BJ (cell line): ENCODE results near the gene POLD1. TPM values are rescaled to one million over a fixed set of nuclear protein-coding genes. Genes with fewer than 3 reads are reported as not detected.
"Not testable (repeated sequence)": the region's sequence is repeated elsewhere in the genome, so short reads cannot be mapped to it uniquely, and the experiment has no call there.

Experiments used
- CTCF ChIA-PET: fragments of 350-600 bp; formaldehyde crosslinking; extraction: SDS; loops from one replicate; lab custom pipeline; 2021; ENCODE audit warnings: antibody characterized with exemption, inconsistent platforms; lab: Yijun Ruan, JAX
- POLR2A ChIA-PET: fragments of 300-600 bp; sonication (Branson Sonifier 250); formaldehyde crosslinking; extraction: SDS; loops from one replicate; lab custom pipeline; 2021; ENCODE audit warnings: antibody characterized with exemption; lab: Charles Lee
- DNase-seq: peaks from one replicate; pipeline ENCODE4 v3.0.0-alpha.2; 2011; ENCODE audit warnings: low read depth
- H3K27me3 ChIP-seq: 2 replicates; pipeline ENCODE4 v1.6.0; 2011; ENCODE audit warnings: low read length; ENCODE audit not compliant: control insufficient read depth, insufficient read depth
- H3K36me3 ChIP-seq: 2 replicates; pipeline ENCODE4 v1.5.1; 2011; ENCODE audit warnings: low read length; ENCODE audit not compliant: control insufficient read depth, insufficient read depth
- H3K4me3 ChIP-seq: 2 replicates; pipeline ENCODE4 v1.5.1; 2011; ENCODE audit warnings: low read depth, mild to moderate bottlenecking, control low read depth, low read length
- CTCF ChIP-seq: IDR thresholded peaks from 2 replicates; pipeline ENCODE4 v1.5.1; 2011; ENCODE audit warnings: low read depth, mild to moderate bottlenecking, control low read depth, inconsistent platforms, low read length, moderate library complexity; ENCODE audit not compliant: insufficient read depth
- polyA plus RNA-seq: library from polyadenylated mRNA; depleted of rRNA; stranded (reverse); fragments of >200 nt; gene quantifications from 2 replicates; pipeline ENCODE4 v1.2.3, GENCODE V29; 2011

Gene POLD1
- polyA plus RNA-seq, 1 experiment: 10.8 TPM

DNA sequence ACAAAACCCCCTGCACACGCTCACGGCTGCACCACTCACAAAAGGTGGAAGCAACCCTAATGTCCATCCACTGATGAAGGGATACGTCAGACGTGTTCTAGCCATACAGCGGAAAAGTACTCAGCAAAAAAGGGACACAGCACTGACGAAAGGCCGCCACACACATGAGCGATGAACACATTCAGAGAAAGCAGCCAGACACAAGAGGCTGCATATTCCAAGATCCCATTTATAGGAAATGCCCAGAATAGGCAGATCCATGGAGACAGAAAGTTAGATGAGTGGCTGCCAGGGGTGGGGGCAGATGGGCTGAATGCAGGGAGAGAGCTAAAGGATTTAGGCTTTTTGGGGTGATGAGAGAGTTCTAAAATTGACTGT, 3.7 kb downstream of the POLD1 start:
- POLR2A ChIA-PET: no interaction called here
- TF ChIP-seq CTCF: no peak
- DNase-seq: no peak
- Histone ChIP-seq H3K4me3 (no peak overlapping the region), H3K27me3 (no peaks in the 10 kb centered on the region), H3K36me3 (peaks cover under 1% of the 10 kb centered on the region; the same call in 1 of the 2 replicates)
- CTCF ChIA-PET: no interaction called here

DNA sequence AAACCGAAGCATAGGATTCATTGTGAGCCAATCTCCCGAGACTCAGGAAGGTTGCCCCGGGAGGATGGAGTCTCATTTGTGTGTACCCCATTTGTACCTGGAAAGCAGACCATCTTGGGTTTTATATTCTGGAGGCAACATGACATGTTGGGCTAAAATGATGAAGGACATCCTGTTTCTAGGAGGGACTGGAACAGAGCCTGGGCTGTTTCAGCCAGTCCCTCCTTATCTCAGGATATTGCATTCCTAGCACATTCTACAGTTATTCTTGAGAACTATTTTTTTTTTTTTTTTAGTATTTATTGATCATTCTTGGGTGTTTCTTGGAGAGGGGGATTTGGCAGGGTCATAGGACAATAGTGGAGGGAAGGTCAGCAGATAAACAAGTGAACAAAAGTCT, 6.1 kb downstream of the POLD1 start:
- CTCF ChIA-PET: interaction anchor here (0.9 kb wide), 1 partner anchor 70 kb away, joined by 3 read pairs; no protein-coding TSS in a partner anchor
- not testable (repeated sequence) for H3K27me3 ChIP-seq

GRCh38 chr19:50390952-50391351, 6.8 kb downstream of the POLD1 start:
- POLR2A ChIA-PET, H3K4me3 ChIP-seq, DNase-seq, H3K27me3 ChIP-seq, H3K36me3 ChIP-seq, CTCF ChIA-PET: not testable (repeated sequence)

More for the DNA sequence above, 6.1 kb downstream of the POLD1 start:
- H3K36me3 ChIP-seq, DNase-seq, H3K4me3 ChIP-seq: not testable (repeated sequence)
- POLR2A ChIA-PET: interaction anchor here (0.7 kb wide), 1 partner anchor 90 kb away, joined by 11 read pairs; no protein-coding TSS in a partner anchor

GRCh38 chr19:50392759-50393158, 8.6 kb downstream of the POLD1 start:
- TF ChIP-seq CTCF: no peak
- H3K4me3 ChIP-seq: no peak overlapping the region
- no peak for DNase-seq
- no peaks in the 10 kb centered on the region for H3K36me3 ChIP-seq
- ChIA-PET POLR2A (no interaction called here), CTCF (interaction anchor here (1.2 kb wide), 1 partner anchor 8 kb away, joined by 3 read pairs; the partner anchor contains the start of gene POLD1)
- H3K27me3 ChIP-seq: no peaks in the 10 kb centered on the region

- no peak for TF ChIP-seq CTCF
- ChIA-PET POLR2A (no interaction called here), CTCF (interaction anchor here (1.2 kb wide), 1 partner anchor 9 kb away, joined by 3 read pairs; the partner anchor contains the start of gene POLD1)
- H3K4me3 ChIP-seq: no peak overlapping the region
- H3K36me3 ChIP-seq: no peaks in the 10 kb centered on the region
- no peaks in the 10 kb centered on the region for H3K27me3 ChIP-seq
- DNase-seq: no peak
Measured at GRCh38 chr19:50393589-50393988, 9.4 kb downstream of the POLD1 start.

GRCh38 chr19:50394017-50394416, 9.9 kb downstream of the POLD1 start:
- Histone ChIP-seq H3K27me3 (no peaks in the 10 kb centered on the region), H3K36me3 (no peaks in the 10 kb centered on the region; the same call in 1 of the 2 replicates), H3K4me3 (no peak overlapping the region)
- TF ChIP-seq CTCF: no peak
- POLR2A ChIA-PET: no interaction called here
- DNase-seq: no peak
- CTCF ChIA-PET: interaction anchor here (0.7 to 1.2 kb wide), 2 partner anchors 10 to 584 kb away, joined by 3 read pairs; partner anchors contain the start of gene POLD1
